HEK293 (cell line): ENCODE data around the gene EPAS1.
A peak's percentile ranks its signal among the peaks of the same experiment; 100 is the strongest.

Source experiments
- CTCF ChIA-PET: fragments of 350-600 bp; formaldehyde crosslinking; extraction: SDS; loops from one replicate; lab custom pipeline; 2021; ENCODE audit warnings: antibody characterized with exemption; lab: Yijun Ruan, JAX
- POLR2A ChIA-PET: fragments of 300-600 bp; formaldehyde crosslinking; extraction: SDS; loops from one replicate; lab custom pipeline; 2020; ENCODE audit warnings: antibody characterized with exemption, inconsistent platforms; lab: Yijun Ruan, JAX
- H3K27ac ChIP-seq: fragments of 200-500 bp; sonication (Bioruptor generic); 2 replicates; pipeline ENCODE4 v1.5.1; 2014; ENCODE audit warnings: low read depth, low read length, control low read depth, inconsistent platforms; ENCODE audit errors: extremely low read depth
- H3K36me3 ChIP-seq, 2 experiments: fragments of 200-500 bp in 1 of 2; sonication (Bioruptor generic) in 1 of 2; 1 replicate in 1 of 2; 2 replicates in 1 of 2; pipeline ENCODE4 v1.5.1; 2014 to 2017; ENCODE audit warnings: inconsistent platforms in 2 of 2, low read length in 2 of 2; ENCODE audit not compliant: control insufficient read depth in 2 of 2, insufficient read depth in 1 of 2
- H3K4me1 ChIP-seq: fragments of 200-500 bp; sonication (Bioruptor generic); 2 replicates; pipeline ENCODE4 v1.5.1; 2014; ENCODE audit warnings: mild to moderate bottlenecking, low read length, inconsistent platforms; ENCODE audit not compliant: control insufficient read depth, insufficient read depth
- H3K4me3 ChIP-seq: 2 replicates; pipeline ENCODE4 v1.5.1; 2011; ENCODE audit warnings: low read depth, mild to moderate bottlenecking, control low read depth, low read length, moderate library complexity
- H3K9me3 ChIP-seq: fragments of 200-500 bp; sonication (Bioruptor generic); 2 replicates; pipeline ENCODE4 v1.5.1; 2014; ENCODE audit warnings: low read depth, low read length, inconsistent platforms; ENCODE audit not compliant: control insufficient read depth, insufficient read depth
- GLIS1 ChIP-seq: fragments of 450-650 bp; formaldehyde crosslinking; IDR thresholded peaks from 2 replicates; pipeline ENCODE4 v1.5.1; 2016; ENCODE audit warnings: missing biosample characterization, missing genetic modification characterization
- KLF16 ChIP-seq: fragments of 450-650 bp; formaldehyde crosslinking; IDR thresholded peaks from 2 replicates; pipeline ENCODE4 v1.5.1; 2017; ENCODE audit warnings: missing biosample characterization, missing genetic modification characterization
- PRDM1 ChIP-seq: fragments of 450-650 bp; formaldehyde crosslinking; IDR thresholded peaks from 2 replicates; pipeline ENCODE4; 2016; ENCODE audit warnings: missing biosample characterization, missing genetic modification characterization
- PRDM10 ChIP-seq: fragments of 450-650 bp; formaldehyde crosslinking; IDR thresholded peaks from 2 replicates; pipeline ENCODE4 v1.5.1; 2016; ENCODE audit warnings: missing biosample characterization, missing genetic modification characterization
- RBAK ChIP-seq: fragments of 450-650 bp; formaldehyde crosslinking; IDR thresholded peaks from 2 replicates; pipeline ENCODE4 v1.5.1; 2016; ENCODE audit warnings: missing biosample characterization, missing genetic modification characterization
- YY2 ChIP-seq: fragments of 450-650 bp; formaldehyde crosslinking; IDR thresholded peaks from 2 replicates; pipeline ENCODE4 v1.5.1; 2016; ENCODE audit warnings: missing biosample characterization, missing genetic modification characterization
- ZBTB10 ChIP-seq: fragments of 450-650 bp; formaldehyde crosslinking; IDR thresholded peaks from 2 replicates; pipeline ENCODE4 v1.5.1; 2016; ENCODE audit warnings: missing biosample characterization, missing genetic modification characterization
- ZBTB11 ChIP-seq: fragments of 450-650 bp; formaldehyde crosslinking; conservative IDR thresholded peaks from 2 replicates; pipeline ENCODE4 v1.5.1; 2016; ENCODE audit warnings: low read depth, missing biosample characterization, missing genetic modification characterization
- ZBTB6 ChIP-seq: fragments of 450-650 bp; formaldehyde crosslinking; IDR thresholded peaks from 2 replicates; pipeline ENCODE4 v1.5.1; 2017; ENCODE audit warnings: missing biosample characterization, missing genetic modification characterization
- ZFP37 ChIP-seq: fragments of 450-650 bp; formaldehyde crosslinking; IDR thresholded peaks from 2 replicates; pipeline ENCODE4 v1.5.1; 2016; ENCODE audit warnings: missing biosample characterization, missing genetic modification characterization
- ZIC2 ChIP-seq: fragments of 450-650 bp; formaldehyde crosslinking; IDR thresholded peaks from 2 replicates; pipeline ENCODE4 v1.5.1; 2016; ENCODE audit warnings: missing biosample characterization, missing genetic modification characterization
- ZNF133 ChIP-seq: fragments of 450-650 bp; formaldehyde crosslinking; IDR thresholded peaks from 2 replicates; pipeline ENCODE4 v1.5.1; 2016; ENCODE audit warnings: missing biosample characterization, missing genetic modification characterization
- ZNF175 ChIP-seq: fragments of 450-650 bp; formaldehyde crosslinking; IDR thresholded peaks from 2 replicates; pipeline ENCODE4 v1.5.1; 2016; ENCODE audit warnings: missing biosample characterization, missing genetic modification characterization
- ZNF239 ChIP-seq: fragments of 450-650 bp; formaldehyde crosslinking; IDR thresholded peaks from 2 replicates; pipeline ENCODE4 v1.5.1; 2016; ENCODE audit warnings: missing biosample characterization, missing genetic modification characterization
- ZNF248 ChIP-seq: fragments of 450-650 bp; formaldehyde crosslinking; IDR thresholded peaks from 2 replicates; pipeline ENCODE4 v1.5.1; 2017; ENCODE audit warnings: missing biosample characterization, missing genetic modification characterization
- ZNF48 ChIP-seq: fragments of 450-650 bp; formaldehyde crosslinking; IDR thresholded peaks from 2 replicates; pipeline ENCODE4 v1.5.1; 2016; ENCODE audit warnings: missing biosample characterization, missing genetic modification characterization
- ZNF704 ChIP-seq: fragments of 450-650 bp; formaldehyde crosslinking; IDR thresholded peaks from 2 replicates; pipeline ENCODE4 v1.5.1; 2016; ENCODE audit warnings: missing biosample characterization, missing genetic modification characterization
- ZNF792 ChIP-seq: fragments of 450-650 bp; formaldehyde crosslinking; IDR thresholded peaks from 2 replicates; pipeline ENCODE4 v1.5.1; 2016; ENCODE audit warnings: missing biosample characterization, missing genetic modification characterization
- ZNF837 ChIP-seq: fragments of 450-650 bp; formaldehyde crosslinking; IDR thresholded peaks from 2 replicates; pipeline ENCODE4 v1.5.1; 2016; ENCODE audit warnings: missing biosample characterization, missing genetic modification characterization
- ZSCAN16 ChIP-seq: fragments of 450-650 bp; formaldehyde crosslinking; IDR thresholded peaks from 2 replicates; pipeline ENCODE4 v1.5.1; 2016; ENCODE audit warnings: missing biosample characterization, missing genetic modification characterization

EPAS1 gene

GRCh38 chr2:46299365-46300263 lies 2.4 kb downstream of the EPAS1 start:
- no peak for TF ChIP-seq YY2 (tag by site-specific recombination)
- no peak for TF ChIP-seq ZNF48 (tag by site-specific recombination)
- TF ChIP-seq GLIS1 (tag by site-specific recombination), result no peak
- TF ChIP-seq ZBTB11 (tag by site-specific recombination), result no peak
- TF ChIP-seq ZNF133 (tag by site-specific recombination), result no peak
- no peak for TF ChIP-seq ZSCAN16 (tag by site-specific recombination)
- TF ChIP-seq ZNF239, result no peak
- no peak for TF ChIP-seq ZNF175
- no peak for TF ChIP-seq KLF16 (tag by site-specific recombination)
- no peak for TF ChIP-seq ZNF248 (tag by site-specific recombination)
- TF ChIP-seq ZBTB6 (tag by site-specific recombination), result no peak
- TF ChIP-seq PRDM1 (tag by site-specific recombination), result no peak
- TF ChIP-seq ZBTB10 (tag by site-specific recombination), result no peak
- no peak for TF ChIP-seq ZNF837 (tag by site-specific recombination)
- TF ChIP-seq PRDM10 (tag by site-specific recombination), result no peak
- TF ChIP-seq ZNF792, result no peak
- TF ChIP-seq ZNF704 (tag by site-specific recombination), result no peak
- no peak for TF ChIP-seq RBAK
- TF ChIP-seq ZIC2, result no peak
- no peak for TF ChIP-seq ZFP37 (tag by site-specific recombination)
- H3K27ac ChIP-seq, result peak overlapping the region; percentile 58
- H3K9me3 ChIP-seq, result no peaks in the 10 kb centered on the region
- CTCF ChIA-PET, result interaction anchor here (0.7 to 1.9 kb wide), 3 partner anchors 56 to 237 kb away, joined by 3 to 13 read pairs (median 3); no protein-coding TSS in a partner anchor
- H3K4me3 ChIP-seq, result peak overlapping the region; percentile 65
- no peaks in the 10 kb centered on the region for H3K36me3 ChIP-seq
- POLR2A ChIA-PET, result interaction anchor here (1.2 kb wide), 1 partner anchor 10 kb away, joined by 3 read pairs; no protein-coding TSS in a partner anchor
- H3K4me1 ChIP-seq, result peaks cover 4% of the 10 kb centered on the region; the same call in 1 of the 2 replicates
